IMR-90 (cell line): ENCODE results near the gene CTDSP1. TPM values are rescaled to one million over a fixed set of nuclear protein-coding genes. Genes with fewer than 3 reads are reported as not detected.

Source experiments
- ATAC-seq: fragments of 200-7000 bp; cut with Tn5 transposase; 2 replicates; pipeline ENCODE4 v1.9.1; 2020; ENCODE audit warnings: low read depth, mild to moderate bottlenecking, moderate library complexity
- BruUV-seq: library from RNA; stranded (reverse); fragments of 400-500 nt; replicated peaks from 2 replicates; lab custom pipeline; 2021; lab: Mats Ljungman, UMichigan
- CTCF ChIA-PET: fragments of 300-600 bp; formaldehyde crosslinking; extraction: SDS; loops from one replicate; lab custom pipeline; 2021; ENCODE audit warnings: antibody characterized with exemption; lab: Yijun Ruan, JAX
- POLR2A ChIA-PET: fragments of 300-600 bp; sonication (Branson Sonifier 250); formaldehyde crosslinking; loops from one replicate; lab custom pipeline; 2022; ENCODE audit warnings: antibody characterized with exemption; ENCODE audit not compliant: unreplicated experiment; lab: Charles Lee
- DNase-seq: peaks from one replicate; pipeline ENCODE4 v3.0.0; 2013
- H2AFZ ChIP-seq: replicated peaks from 2 replicates; pipeline ENCODE3; 2013; ENCODE audit warnings: low read length, mild to moderate bottlenecking; ENCODE audit not compliant: poor library complexity
- H2AK5ac ChIP-seq: 2 replicates; pipeline ENCODE4 v1.6.1; 2013; ENCODE audit warnings: low read depth, low read length, inconsistent platforms
- H2AK9ac ChIP-seq: replicated peaks from 2 replicates; pipeline ENCODE3; 2013; ENCODE audit warnings: mild to moderate bottlenecking, low read depth, low read length, moderate library complexity; ENCODE audit not compliant: poor library complexity
- H2BK120ac ChIP-seq: 2 replicates; pipeline ENCODE4 v1.6.1; 2013; ENCODE audit warnings: low read depth, low read length, inconsistent platforms
- H2BK15ac ChIP-seq: 3 replicates; pipeline ENCODE4 v1.6.1; 2013; ENCODE audit warnings: low read depth, low read length, inconsistent platforms
- H2BK20ac ChIP-seq: 2 replicates; pipeline ENCODE4 v1.6.1; 2013; ENCODE audit warnings: low read depth, mild to moderate bottlenecking, inconsistent platforms, low read length, moderate library complexity
- H2BK5ac ChIP-seq: 2 replicates; pipeline ENCODE4 v1.6.1; 2013; ENCODE audit warnings: mild to moderate bottlenecking, low read depth, low read length, inconsistent platforms; ENCODE audit not compliant: poor library complexity, severe bottlenecking
- H3K14ac ChIP-seq: replicated peaks from 2 replicates; pipeline ENCODE4 v1.6.1; 2013; ENCODE audit warnings: low read depth, low read length, inconsistent platforms
- H3K18ac ChIP-seq: 2 replicates; pipeline ENCODE4 v1.6.1; 2013; ENCODE audit warnings: low read depth, low read length, control low read depth
- H3K23ac ChIP-seq: 2 replicates; pipeline ENCODE4 v1.6.1; 2013; ENCODE audit warnings: low read depth, low read length, inconsistent platforms
- H3K27ac ChIP-seq: 2 replicates; pipeline ENCODE4 v1.5.1; 2013; ENCODE audit warnings: mild to moderate bottlenecking, control low read depth, low read length; ENCODE audit not compliant: insufficient read depth
- H3K27me3 ChIP-seq: 2 replicates; pipeline ENCODE4 v1.6.1; 2013; ENCODE audit warnings: low read length; ENCODE audit not compliant: control insufficient read depth, insufficient read depth
- H3K36me3 ChIP-seq: 2 replicates; pipeline ENCODE4 v1.6.1; 2013; ENCODE audit warnings: low read length, mixed read lengths; ENCODE audit not compliant: control insufficient read depth, insufficient read depth
- H3K4ac ChIP-seq: 2 replicates; pipeline ENCODE4 v1.6.1; 2013; ENCODE audit warnings: low read depth, low read length, inconsistent platforms
- H3K4me1 ChIP-seq: 2 replicates; pipeline ENCODE4 v1.6.1; 2013; ENCODE audit warnings: low read length, mixed read lengths; ENCODE audit not compliant: control insufficient read depth, insufficient read depth
- H3K4me2 ChIP-seq: 2 replicates; pipeline ENCODE4 v1.6.1; 2013; ENCODE audit warnings: low read depth, mild to moderate bottlenecking, control low read depth, low read length, moderate library complexity
- H3K4me3 ChIP-seq: 2 replicates; pipeline ENCODE4 v1.5.1; 2013; ENCODE audit warnings: low read depth, mild to moderate bottlenecking, control low read depth, low read length, moderate library complexity; ENCODE audit not compliant: insufficient read depth
- H3K56ac ChIP-seq: 2 replicates; pipeline ENCODE4 v1.6.1; 2013; ENCODE audit warnings: low read length, inconsistent platforms; ENCODE audit not compliant: insufficient read depth; ENCODE audit errors: extremely low read depth
- H3K79me1 ChIP-seq, 2 experiments: 2 replicates each; pipeline ENCODE4 v1.6.1; 2013; ENCODE audit warnings: low read length in 2 of 2, inconsistent platforms in 1 of 2, low read depth in 1 of 2
- H3K9ac ChIP-seq: 2 replicates; pipeline ENCODE4 v1.6.1; 2013; ENCODE audit warnings: low read depth, low read length, control low read depth
- H3K9me1 ChIP-seq: 2 replicates; pipeline ENCODE4 v1.6.1; 2013; ENCODE audit warnings: low read length, inconsistent platforms; ENCODE audit not compliant: insufficient read depth
- H3K9me3 ChIP-seq: 2 replicates; pipeline ENCODE4 v1.6.1; 2013; ENCODE audit warnings: low read length; ENCODE audit not compliant: control insufficient read depth, insufficient read depth
- H4K20me1 ChIP-seq: 2 replicates; pipeline ENCODE4 v1.6.1; 2013; ENCODE audit warnings: low read length, inconsistent platforms; ENCODE audit not compliant: insufficient read depth
- H4K5ac ChIP-seq: 2 replicates; pipeline ENCODE4 v1.6.1; 2013; ENCODE audit warnings: mild to moderate bottlenecking, low read depth, low read length, control low read depth
- H4K8ac ChIP-seq, 2 experiments: 2 replicates each; pipeline ENCODE4 v1.6.1; 2013; ENCODE audit warnings: low read depth in 2 of 2, low read length in 2 of 2, control low read depth in 1 of 2, inconsistent platforms in 1 of 2
- H4K91ac ChIP-seq: 2 replicates; pipeline ENCODE4 v1.6.1; 2013; ENCODE audit warnings: low read depth, low read length, inconsistent platforms; ENCODE audit not compliant: insufficient read depth
- BHLHE40 ChIP-seq: fragments of 150-350 bp; IDR thresholded peaks from 2 replicates; pipeline ENCODE4 v1.6.1; 2016; ENCODE audit warnings: mild to moderate bottlenecking, low read depth, low read length
- CTCF ChIP-seq: conservative IDR thresholded peaks from 2 replicates; pipeline ENCODE4 v1.5.1; 2012; ENCODE audit warnings: mild to moderate bottlenecking, low read depth, low read length, improper control_type of control experiment
- MAFK ChIP-seq: IDR thresholded peaks from 2 replicates; pipeline ENCODE4 v1.6.1; 2012; ENCODE audit warnings: low read depth, low read length, improper control_type of control experiment
- MAZ ChIP-seq: IDR thresholded peaks from 2 replicates; pipeline ENCODE4 v1.6.1; 2012; ENCODE audit warnings: low read depth, mild to moderate bottlenecking, low read length, improper control_type of control experiment, moderate library complexity, borderline replicate concordance
- NFE2L2 ChIP-seq: fragments of 150-350 bp; IDR thresholded peaks from 2 replicates; pipeline ENCODE4 v1.6.1; 2016; ENCODE audit warnings: low read depth, mild to moderate bottlenecking, low read length
- POLR2A ChIP-seq: IDR thresholded peaks from 2 replicates; pipeline ENCODE4 v1.6.1; 2012; ENCODE audit warnings: mild to moderate bottlenecking, low read depth, low read length
- RCOR1 ChIP-seq: IDR thresholded peaks from 2 replicates; pipeline ENCODE4 v1.6.1; 2012; ENCODE audit warnings: mild to moderate bottlenecking, low read length, improper control_type of control experiment; ENCODE audit not compliant: insufficient replicate concordance
- RFX5 ChIP-seq: IDR thresholded peaks from 2 replicates; pipeline ENCODE4 v1.8.0; 2012; ENCODE audit warnings: low read depth, mild to moderate bottlenecking, low read length, moderate library complexity
- WGBS, 2 experiments: methylation state at CpG; one replicate each; pipeline versions ENCODE4 v1.1.5 to v1.1.7; 2013; ENCODE audit warnings: missing lambda C conversion rate in 2 of 2; ENCODE audit not compliant: insufficient read length in 1 of 2; ENCODE audit errors: extremely low coverage in 2 of 2; 5-methylcytosine and 5-hydroxymethylcytosine counted together
- dilution Hi-C: fragments of 300-500 bp; cut with HindIII; formaldehyde crosslinking; loops from one replicate; pipeline ENCODE4 v1.14.3; 2018; ENCODE audit warnings: low sequenced_read_pairs; ENCODE audit not compliant: unreplicated experiment
- in situ Hi-C: fragments of 300-500 bp; cut with MboI; formaldehyde crosslinking; loops from 3 replicates; pipeline ENCODE4 v1.14.3; 2019; ENCODE audit warnings: low sequenced_read_pairs, inconsistent platforms, mixed read lengths
- intact Hi-C: fragments of 100-400 bp; cut with micrococcal nuclease; formaldehyde crosslinking; loops from 2 replicates; pipeline ENCODE4 v1.10.0; 2022
- polyA plus RNA-seq, 3 experiments: library from polyadenylated mRNA; depleted of rRNA; stranded (reverse); fragments of >200 nt; gene quantifications; 2 replicates each; pipeline ENCODE4 v1.2.3, GENCODE V29; 2012; ENCODE audit warnings: low replicate concordance in 1 of 3
- total RNA-seq: library from RNA; depleted of rRNA; stranded (reverse); fragments of >200 nt; gene quantifications from 2 replicates; pipeline ENCODE4 v1.2.3, GENCODE V29; 2012

CTDSP1 gene
- total and polyA plus RNA-seq, 2 of the 4 experiments (the other 2 are of a cell fraction), result 19.7 to 64.3 TPM

GRCh38 chr2:218392891-218393462 is 6.7 kb upstream of the CTDSP1 start:
- Histone ChIP-seq H3K4me3 (no peak overlapping the region), H2BK15ac (no peak overlapping the region), H2BK5ac (no peak overlapping the region), H4K8ac (no peak overlapping the region), H4K91ac (no peak overlapping the region), H3K9ac (no peak overlapping the region), H2AK5ac (no peak overlapping the region), H3K18ac (no peak overlapping the region), H2BK120ac (no peak overlapping the region), H3K27ac (no peak overlapping the region), H2AK9ac (no peak overlapping the region), H2BK20ac (no peak overlapping the region), H3K79me1 (peaks cover 6 to 10% of the 10 kb centered on the region in 2 experiments; a peak in 3 of 4 replicates), H4K5ac (no peak overlapping the region), H3K36me3 (no peaks in the 10 kb centered on the region), H2AFZ (peak overlapping the region; percentile 14), H4K20me1 (no peaks in the 10 kb centered on the region), H3K4me2 (no peak overlapping the region), H3K23ac (no peak overlapping the region), H3K56ac (no peak overlapping the region), H3K14ac (no peak overlapping the region), H3K9me1 (0 out of 2 replicates have a peak, but pooled peaks cover 2% of the 10 kb centered on the region), H3K4me1 (peaks cover 14% of the 10 kb centered on the region), H3K27me3 (no peaks in the 10 kb centered on the region), H3K4ac (no peak overlapping the region), H3K9me3 (no peaks in the 10 kb centered on the region)
- dilution Hi-C loops (no loop called here), intact Hi-C loops (no loop called here), in situ Hi-C loops (loop anchor here (10.0 kb wide), 1 partner anchor 118 kb away; the partner anchor contains the start of genes AAMP and PNKD)
- no peak for TF ChIP-seq RFX5
- no peak for TF ChIP-seq POLR2A
- no peak for TF ChIP-seq MAZ
- TF ChIP-seq NFE2L2, result no peak
- no peak for TF ChIP-seq RCOR1
- TF ChIP-seq MAFK, result no peak
- TF ChIP-seq BHLHE40, result no peak
- no peak for TF ChIP-seq CTCF
- WGBS, 2 experiments, result 70% methylated on average over 3 of the region's 16 CpGs; no CpG with 5 or more reads in 1 of the 2 experiments
- DNase-seq, result no peak
- no TSS peak for BruUV-seq
- ATAC-seq, result no peak
- POLR2A ChIA-PET, result interaction anchor here (0.6 kb wide), 1 partner anchor 22 kb away, joined by 5 read pairs; no protein-coding TSS in a partner anchor
- CTCF ChIA-PET, result interaction anchor here (0.6 kb wide), 1 partner anchor 67 kb away, joined by 3 read pairs; no protein-coding TSS in a partner anchor
